ENCODE results near the gene GJE1. TPM values are rescaled to one million over a fixed set of nuclear protein-coding genes. Genes with fewer than 3 reads are reported as not detected.

Gene GJE1
- total and polyA plus RNA-seq, 3 donors from 2014 or later = not detected

DNA sequence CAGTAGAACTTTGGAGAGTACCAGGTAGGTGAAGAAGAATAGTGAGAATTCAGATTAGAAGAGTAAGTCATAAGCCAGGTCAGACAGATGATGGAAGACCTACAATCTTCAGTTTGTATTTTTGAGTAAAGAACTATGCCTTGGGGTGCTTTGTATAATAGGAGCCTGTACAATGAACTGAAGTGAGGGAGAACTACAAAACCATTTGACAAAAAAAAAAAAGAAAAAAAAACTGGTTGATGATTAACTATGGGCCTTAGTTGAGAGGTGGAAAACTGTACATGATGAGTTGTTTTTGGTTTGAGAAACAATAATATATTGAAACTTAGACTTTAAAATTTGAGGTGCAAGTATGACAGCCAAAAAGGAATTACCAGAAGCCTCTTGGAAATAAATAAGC, 40.0 kb downstream of the GJE1 start:
- no peak for TF ChIP-seq CTCF (IDR thresholded peaks at IDR 0.05)
- no peak for TF ChIP-seq POLR2A (IDR thresholded peaks at IDR 0.05)
- Histone ChIP-seq H3K4me1 (no peaks in the 10 kb centered on the region), H3K9me3 (no peaks in the 10 kb centered on the region), H3K27me3 (no peaks in the 10 kb centered on the region), H3K4me3 (no peak overlapping the region), H3K27ac (no peak overlapping the region), H3K36me3 (ENCODE audit: low read depth, missing control alignments) (no peaks in the 10 kb centered on the region)
- no peak for DNase-seq
- intact Hi-C loops (cut with DNase I; ENCODE audit: low total_unique reads) = no loop called here

DNA sequence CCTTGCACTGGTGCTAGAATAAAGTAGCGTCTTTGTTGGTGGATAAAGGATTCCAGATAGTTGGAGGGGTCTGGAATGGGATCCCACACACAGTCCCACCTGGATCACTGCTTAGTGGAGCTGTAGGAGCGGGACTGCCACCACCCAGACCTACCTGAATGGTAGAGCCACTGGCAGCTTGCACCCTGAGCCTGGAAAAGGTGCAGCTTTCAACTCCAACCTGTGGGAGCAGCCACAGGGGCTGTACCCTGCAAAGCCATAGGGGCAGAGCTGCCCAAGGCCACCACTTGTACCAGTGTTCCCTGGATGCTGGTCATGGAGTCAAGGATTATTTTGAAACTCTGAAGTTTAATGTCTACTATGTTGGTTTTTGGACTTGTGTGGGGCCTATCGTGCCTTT, 41.3 kb downstream of the GJE1 start:
- Histone ChIP-seq H3K4me3 (no peak overlapping the region), H3K4me1 (no peaks in the 10 kb centered on the region), H3K9me3 (no peaks in the 10 kb centered on the region), H3K27ac (no peak overlapping the region), H3K27me3 (no peaks in the 10 kb centered on the region), H3K36me3 (ENCODE audit: low read depth, missing control alignments) (no peaks in the 10 kb centered on the region)
- TF ChIP-seq CTCF (IDR thresholded peaks at IDR 0.05) = no peak
- no peak for TF ChIP-seq POLR2A (IDR thresholded peaks at IDR 0.05)
- no peak for DNase-seq
- WGBS, 2 donors = 92 to 97% methylated on average over 3 of the region's 3 CpGs
- intact Hi-C loops (cut with DNase I; ENCODE audit: low total_unique reads) = no loop called here

- TF ChIP-seq CTCF (IDR thresholded peaks at IDR 0.05) (no peak), POLR2A (IDR thresholded peaks at IDR 0.05) (no peak)
- H3K27me3 ChIP-seq = no peaks in the 10 kb centered on the region
- WGBS, 2 donors = 91 to 92% methylated on average over 6 of the region's 6 CpGs
- H3K4me3 ChIP-seq = no peak overlapping the region
- H3K27ac ChIP-seq = no peak overlapping the region
- H3K9me3 ChIP-seq = no peaks in the 10 kb centered on the region
- no peaks in the 10 kb centered on the region for H3K36me3 ChIP-seq (ENCODE audit: low read depth, missing control alignments)
- intact Hi-C loops (cut with DNase I; ENCODE audit: low total_unique reads) = no loop called here
- H3K4me1 ChIP-seq = no peaks in the 10 kb centered on the region
- DNase-seq = no peak
Measured at GRCh38 chr6:142174703-142175102, 42.0 kb downstream of the GJE1 start.

DNA sequence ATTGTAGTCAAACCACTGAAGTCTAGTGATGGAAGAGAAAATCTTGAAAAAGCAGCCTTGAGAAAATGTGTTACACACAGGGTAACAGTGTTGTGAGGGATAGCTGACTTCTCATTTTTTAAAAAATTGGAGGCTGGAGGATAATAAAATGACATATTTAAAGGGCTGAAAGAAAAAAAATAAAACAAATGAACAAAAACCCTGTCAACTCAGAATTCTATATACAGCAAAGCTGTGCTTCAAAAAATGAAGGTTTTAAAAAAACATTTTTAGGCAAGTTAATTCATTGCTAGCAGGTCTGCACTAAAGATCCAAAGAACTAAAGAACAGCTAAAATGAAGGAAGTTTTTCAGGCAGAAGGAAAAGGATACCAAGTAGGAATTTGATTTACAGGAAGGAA, 45.4 kb downstream of the GJE1 start:
- Histone ChIP-seq H3K27ac (no peak overlapping the region), H3K9me3 (no peaks in the 10 kb centered on the region), H3K4me1 (no peaks in the 10 kb centered on the region), H3K27me3 (no peaks in the 10 kb centered on the region), H3K36me3 (ENCODE audit: low read depth, missing control alignments) (no peaks in the 10 kb centered on the region), H3K4me3 (no peak overlapping the region)
- intact Hi-C loops (cut with DNase I; ENCODE audit: low total_unique reads) = no loop called here
- DNase-seq = no peak
- TF ChIP-seq POLR2A (IDR thresholded peaks at IDR 0.05) = no peak
- TF ChIP-seq CTCF (IDR thresholded peaks at IDR 0.05) = no peak

- TF ChIP-seq POLR2A (IDR thresholded peaks at IDR 0.05) (no peak), CTCF (IDR thresholded peaks at IDR 0.05) (no peak)
- Histone ChIP-seq H3K4me1 (no peaks in the 10 kb centered on the region), H3K36me3 (ENCODE audit: low read depth, missing control alignments) (no peaks in the 10 kb centered on the region), H3K27me3 (no peaks in the 10 kb centered on the region), H3K4me3 (no peak overlapping the region), H3K27ac (no peak overlapping the region), H3K9me3 (no peaks in the 10 kb centered on the region)
- intact Hi-C loops (cut with DNase I; ENCODE audit: low total_unique reads) = no loop called here
- no peak for DNase-seq
Measured at GRCh38 chr6:142182004-142182403, 49.3 kb downstream of the GJE1 start.
